ENCODE results near the gene NR2C1.

The NR2C1 gene

DNA sequence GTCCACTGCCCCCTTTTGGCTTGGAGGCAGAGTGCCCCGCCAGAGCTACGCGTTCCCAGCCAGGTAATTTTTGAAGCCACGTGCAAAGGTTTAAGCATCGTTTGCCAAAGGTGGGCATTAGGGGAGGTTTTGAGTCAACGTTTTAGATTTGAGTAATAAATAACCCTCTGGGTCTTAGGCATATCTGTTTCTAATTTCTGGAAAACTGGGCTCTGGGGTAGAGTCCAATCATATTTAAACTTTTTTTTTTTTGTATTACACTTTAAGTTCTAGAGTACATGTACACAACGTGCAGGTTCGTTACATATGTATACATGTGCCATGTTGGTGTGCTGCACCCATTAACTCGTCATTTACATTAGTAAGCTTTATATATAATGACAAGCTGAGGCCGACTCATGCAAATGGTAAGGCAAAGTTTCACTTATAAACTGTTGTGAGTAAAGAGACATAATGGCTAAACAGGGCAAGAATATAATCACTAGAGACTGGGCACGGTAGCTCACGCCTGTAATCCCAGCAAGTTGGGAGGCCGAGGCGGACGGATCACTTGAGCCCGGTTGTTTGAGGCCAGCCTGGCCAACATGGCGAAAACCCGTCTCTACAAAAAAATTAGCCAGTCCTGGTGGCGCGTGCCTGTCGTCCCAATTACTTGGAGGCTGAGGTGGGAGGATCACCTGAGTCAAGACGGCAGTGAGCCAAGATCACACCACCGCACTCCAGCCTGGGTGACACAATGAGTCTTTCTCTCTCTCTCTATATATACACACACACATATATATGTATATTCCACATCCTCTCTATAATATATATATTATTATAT, 491 bp upstream of the NR2C1 start:
- no peak for TF ChIP-seq SIN3A (IDR thresholded peaks at IDR 0.05; ENCODE audit: borderline replicate concordance, insufficient read depth, low read length)
- no peak; the same call in 1 of the 2 replicates for TF ChIP-seq TAF1 (IDR thresholded peaks at IDR 0.05; ENCODE audit: borderline replicate concordance, insufficient read depth, low read length)
- no peak for TF ChIP-seq POLR2AphosphoS5 (IDR thresholded peaks at IDR 0.05; ENCODE audit: low read depth, low read length)
- TF ChIP-seq, protein P1, sequence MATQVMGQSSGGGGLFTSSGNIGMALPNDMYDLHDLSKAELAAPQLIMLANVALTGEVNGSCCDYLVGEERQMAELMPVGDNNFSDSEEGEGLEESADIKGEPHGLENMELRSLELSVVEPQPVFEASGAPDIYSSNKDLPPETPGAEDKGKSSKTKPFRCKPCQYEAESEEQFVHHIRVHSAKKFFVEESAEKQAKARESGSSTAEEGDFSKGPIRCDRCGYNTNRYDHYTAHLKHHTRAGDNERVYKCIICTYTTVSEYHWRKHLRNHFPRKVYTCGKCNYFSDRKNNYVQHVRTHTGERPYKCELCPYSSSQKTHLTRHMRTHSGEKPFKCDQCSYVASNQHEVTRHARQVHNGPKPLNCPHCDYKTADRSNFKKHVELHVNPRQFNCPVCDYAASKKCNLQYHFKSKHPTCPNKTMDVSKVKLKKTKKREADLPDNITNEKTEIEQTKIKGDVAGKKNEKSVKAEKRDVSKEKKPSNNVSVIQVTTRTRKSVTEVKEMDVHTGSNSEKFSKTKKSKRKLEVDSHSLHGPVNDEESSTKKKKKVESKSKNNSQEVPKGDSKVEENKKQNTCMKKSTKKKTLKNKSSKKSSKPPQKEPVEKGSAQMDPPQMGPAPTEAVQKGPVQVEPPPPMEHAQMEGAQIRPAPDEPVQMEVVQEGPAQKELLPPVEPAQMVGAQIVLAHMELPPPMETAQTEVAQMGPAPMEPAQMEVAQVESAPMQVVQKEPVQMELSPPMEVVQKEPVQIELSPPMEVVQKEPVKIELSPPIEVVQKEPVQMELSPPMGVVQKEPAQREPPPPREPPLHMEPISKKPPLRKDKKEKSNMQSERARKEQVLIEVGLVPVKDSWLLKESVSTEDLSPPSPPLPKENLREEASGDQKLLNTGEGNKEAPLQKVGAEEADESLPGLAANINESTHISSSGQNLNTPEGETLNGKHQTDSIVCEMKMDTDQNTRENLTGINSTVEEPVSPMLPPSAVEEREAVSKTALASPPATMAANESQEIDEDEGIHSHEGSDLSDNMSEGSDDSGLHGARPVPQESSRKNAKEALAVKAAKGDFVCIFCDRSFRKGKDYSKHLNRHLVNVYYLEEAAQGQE (IDR thresholded peaks at IDR 0.05; ENCODE audit: insufficient read depth in 1 of 2, low read depth in 2 of 2, low read length in 2 of 2) = no peak
- TF ChIP-seq FOXP2 (optimal IDR thresholded peaks at IDR 0.05; ENCODE audit: borderline replicate concordance, extremely low read depth, extremely low read length, insufficient read depth) = no peak

DNA sequence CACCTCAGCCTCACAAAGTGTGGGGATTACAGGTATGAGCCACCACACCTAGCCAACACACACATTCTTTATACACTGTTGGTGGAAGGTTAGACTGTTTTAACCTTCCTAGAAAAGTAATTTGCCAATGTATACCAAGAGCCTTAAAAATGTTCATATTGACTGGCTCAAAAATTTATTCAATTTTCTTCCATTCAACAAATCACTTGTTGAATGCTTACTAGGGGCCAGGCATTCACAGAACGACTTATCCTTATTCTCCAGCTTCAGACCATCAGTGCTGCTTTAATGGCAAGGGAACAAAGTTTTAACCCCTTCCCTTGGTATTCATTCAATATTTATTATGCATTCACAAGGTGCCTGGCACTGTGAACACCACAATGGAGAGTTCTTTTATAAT, 3.0 kb downstream of the NR2C1 start:
- TF ChIP-seq SIN3A (IDR thresholded peaks at IDR 0.05; ENCODE audit: borderline replicate concordance, insufficient read depth, low read length) (no peak), TAF1 (IDR thresholded peaks at IDR 0.05; ENCODE audit: borderline replicate concordance, insufficient read depth, low read length) (no peak), FOXP2 (optimal IDR thresholded peaks at IDR 0.05; ENCODE audit: borderline replicate concordance, extremely low read depth, extremely low read length, insufficient read depth) (no peak), POLR2AphosphoS5 (IDR thresholded peaks at IDR 0.05; ENCODE audit: low read depth, low read length) (no peak)
- TF ChIP-seq, protein P1 (IDR thresholded peaks at IDR 0.05; ENCODE audit: insufficient read depth in 1 of 2, low read depth in 2 of 2, low read length in 2 of 2) = no peak

DNA sequence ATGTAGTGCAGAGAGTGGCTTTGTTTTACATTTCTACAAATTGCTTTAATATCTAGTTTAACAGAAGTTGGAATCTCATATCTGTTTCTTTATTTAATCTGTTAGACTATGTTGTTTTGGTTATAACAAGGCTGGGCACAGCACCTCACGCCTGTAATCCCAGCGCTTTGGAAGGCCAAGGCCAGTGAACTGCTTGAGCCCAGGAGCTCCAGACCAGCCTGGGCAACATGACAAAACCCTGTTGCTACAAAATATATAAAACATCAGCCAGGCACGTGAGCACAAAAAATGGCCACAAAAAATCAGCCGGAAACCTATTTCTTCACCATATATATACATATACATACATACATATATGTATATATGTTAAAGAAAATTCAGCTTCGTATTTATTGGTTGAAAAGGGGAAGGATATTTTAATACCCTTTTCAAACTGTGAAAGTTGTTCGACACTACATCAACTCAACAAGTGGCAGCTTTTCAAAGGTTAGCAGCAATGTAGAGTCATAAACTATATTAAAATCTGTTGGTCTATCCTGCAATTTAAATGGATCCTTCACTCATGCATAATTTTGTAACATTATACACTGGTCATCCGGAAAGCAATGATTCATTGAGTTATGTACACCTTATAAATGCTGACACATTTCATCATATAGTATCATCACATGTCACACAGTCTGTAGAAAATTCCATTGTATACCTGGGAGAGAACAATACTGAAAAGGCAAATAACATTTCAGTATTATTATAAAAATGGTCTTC, 7.1 kb downstream of the NR2C1 start:
- no peak for TF ChIP-seq FOXP2 (optimal IDR thresholded peaks at IDR 0.05; ENCODE audit: borderline replicate concordance, extremely low read depth, extremely low read length, insufficient read depth)
- no peak for TF ChIP-seq TAF1 (IDR thresholded peaks at IDR 0.05; ENCODE audit: borderline replicate concordance, insufficient read depth, low read length)
- TF ChIP-seq, protein P1 (IDR thresholded peaks at IDR 0.05; ENCODE audit: insufficient read depth in 1 of 2, low read depth in 2 of 2, low read length in 2 of 2) = no peak
- no peak for TF ChIP-seq POLR2AphosphoS5 (IDR thresholded peaks at IDR 0.05; ENCODE audit: low read depth, low read length)
- no peak for TF ChIP-seq SIN3A (IDR thresholded peaks at IDR 0.05; ENCODE audit: borderline replicate concordance, insufficient read depth, low read length)

DNA sequence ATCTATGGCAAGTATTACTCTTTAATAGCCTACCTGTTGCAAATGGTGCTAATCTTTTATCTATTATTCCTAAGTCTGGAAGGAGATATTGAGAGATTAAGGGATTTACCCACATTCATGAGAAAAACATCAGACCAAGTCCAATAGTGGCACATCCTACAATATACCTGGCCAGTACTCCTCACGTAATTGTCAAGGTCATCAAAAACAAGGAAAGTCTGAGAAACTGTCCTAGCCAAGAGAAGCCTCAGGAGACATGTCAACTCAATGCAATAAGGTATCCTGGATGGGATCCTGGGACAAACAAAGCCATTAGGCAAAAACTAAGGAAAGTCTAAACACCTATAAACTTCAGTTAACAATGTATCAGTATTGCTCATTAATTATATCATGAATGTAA, 12.5 kb downstream of the NR2C1 start:
- TF ChIP-seq POLR2AphosphoS5 (IDR thresholded peaks at IDR 0.05; ENCODE audit: low read depth, low read length) (no peak), FOXP2 (optimal IDR thresholded peaks at IDR 0.05; ENCODE audit: borderline replicate concordance, extremely low read depth, extremely low read length, insufficient read depth) (no peak), TAF1 (IDR thresholded peaks at IDR 0.05; ENCODE audit: borderline replicate concordance, insufficient read depth, low read length) (no peak)
- TF ChIP-seq, protein P1 (IDR thresholded peaks at IDR 0.05; ENCODE audit: insufficient read depth in 1 of 2, low read depth in 2 of 2, low read length in 2 of 2) = no peak

Data from PFSK-1 (cell line).